ENCODE measurements around the gene CHRNA10. TPM values are rescaled to one million over a fixed set of nuclear protein-coding genes. Genes with fewer than 3 reads are reported as not detected.

Gene CHRNA10
- total RNA-seq, 2 experiments from 2014 or later: 2.6 to 3.3 TPM

- Histone ChIP-seq H4K20me1 (ENCODE audit: insufficient read depth, low read length) (no peaks in the 10 kb centered on the region), H3K27ac (ENCODE audit: low read depth, low read length, poor library complexity, severe bottlenecking) (no peak overlapping the region), H3K36me3 (ENCODE audit: insufficient read depth, low read length) (no peaks in the 10 kb centered on the region), H3K79me2 (ENCODE audit: insufficient read depth, low read depth, low read length) (no peaks in the 10 kb centered on the region), H3K4me3 (ENCODE audit: low read depth, low read length, poor library complexity, severe bottlenecking) (no peak overlapping the region), H3K4me2 (ENCODE audit: low read length) (no peak overlapping the region), H3K4me1 (ENCODE audit: insufficient read depth, low read length, poor library complexity, severe bottlenecking) (no peaks in the 10 kb centered on the region), H2AFZ (ENCODE audit: low read length) (no peak overlapping the region), H3K9me3 (ENCODE audit: low read length) (no peaks in the 10 kb centered on the region), H3K9me2 (ENCODE audit: insufficient read depth, low read length) (no peaks in the 10 kb centered on the region)
- no peak for TF ChIP-seq CTCF (conservative IDR thresholded peaks at IDR 0.05; ENCODE audit: low read length)
- TF ChIP-seq EZH2phosphoT487 (IDR thresholded peaks at IDR 0.05; ENCODE audit: borderline replicate concordance, low read depth, low read length): no peak
- ChIA-PET POLR2A (no interaction called here), CTCF (ENCODE audit: unreplicated experiment) (no interaction called here)
- intact Hi-C loops (cut with micrococcal nuclease; ENCODE audit: unreplicated experiment): no loop called here
- BruUV-seq (replicated peaks): no TSS peak
- DNase-seq (ENCODE audit: low spot score): no peak
These were observed 54.3 kb downstream of the CHRNA10 start for GRCh38 chr11:3616721-3617460.

- Histone ChIP-seq H3K4me3 (ENCODE audit: low read depth, low read length, poor library complexity, severe bottlenecking) (no peak overlapping the region), H3K36me3 (ENCODE audit: insufficient read depth, low read length) (no peaks in the 10 kb centered on the region), H4K20me1 (ENCODE audit: insufficient read depth, low read length) (no peaks in the 10 kb centered on the region), H2AFZ (ENCODE audit: low read length) (no peak overlapping the region), H3K4me2 (ENCODE audit: low read length) (no peak overlapping the region), H3K79me2 (ENCODE audit: insufficient read depth, low read depth, low read length) (no peaks in the 10 kb centered on the region), H3K27ac (ENCODE audit: low read depth, low read length, poor library complexity, severe bottlenecking) (no peak overlapping the region), H3K9me3 (ENCODE audit: low read length) (no peaks in the 10 kb centered on the region), H3K9me2 (ENCODE audit: insufficient read depth, low read length) (no peaks in the 10 kb centered on the region), H3K4me1 (ENCODE audit: insufficient read depth, low read length, poor library complexity, severe bottlenecking) (no peaks in the 10 kb centered on the region)
- ChIA-PET CTCF (ENCODE audit: unreplicated experiment) (no interaction called here), POLR2A (no interaction called here)
- no peak for TF ChIP-seq CTCF (conservative IDR thresholded peaks at IDR 0.05; ENCODE audit: low read length)
- TF ChIP-seq EZH2phosphoT487 (IDR thresholded peaks at IDR 0.05; ENCODE audit: borderline replicate concordance, low read depth, low read length): no peak
- BruUV-seq (replicated peaks): no TSS peak
- DNase-seq (ENCODE audit: low spot score): no peak
- intact Hi-C loops (cut with micrococcal nuclease; ENCODE audit: unreplicated experiment): no loop called here
These were observed 55.2 kb downstream of the CHRNA10 start for GRCh38 chr11:3615998-3616397.

Small RNA genes within 50 kb of the gene (small RNA-seq; reads per million reads assigned to genes)
- not detected for gene RF00019
- gene RNU6-1143P: not detected

Other genes with a start within 250 kb of the CHRNA10 start
- gene ART5, start 29.4 kb downstream of the CHRNA10 start, total RNA-seq (2014; rRNA removed; shearing (Covaris generic)): not detected in 2 replicates
- gene ART5, start 29.4 kb downstream of the CHRNA10 start, total RNA-seq (2022): not detected in 2 replicates
- not detected in 2 replicates for gene ART1, start 26.3 kb downstream of the CHRNA10 start, total RNA-seq (2014; rRNA removed; shearing (Covaris generic))
- gene ART1, start 26.3 kb downstream of the CHRNA10 start, total RNA-seq (2022): not detected in 2 replicates
- 83.9 and 102 TPM in 2 replicates for gene NUP98, start 126.2 kb upstream of the CHRNA10 start, total RNA-seq (2014; rRNA removed; shearing (Covaris generic))
- gene NUP98, start 126.2 kb upstream of the CHRNA10 start, total RNA-seq (2022): 112 and 115 TPM in 2 replicates
- gene PGAP2, start 137.2 kb upstream of the CHRNA10 start, total RNA-seq (2014; rRNA removed; shearing (Covaris generic)): 15.1 and 23.9 TPM in 2 replicates
- gene PGAP2, start 137.2 kb upstream of the CHRNA10 start, total RNA-seq (2022): 44.0 and 47.9 TPM in 2 replicates
- 20.9 and 26.2 TPM in 2 replicates for gene RHOG, start 169.6 kb upstream of the CHRNA10 start, total RNA-seq (2014; rRNA removed; shearing (Covaris generic))
- gene RHOG, start 169.6 kb upstream of the CHRNA10 start, total RNA-seq (2022): 54.8 and 57.8 TPM in 2 replicates
- gene STIM1, start 184.3 kb upstream of the CHRNA10 start, total RNA-seq (2014; rRNA removed; shearing (Covaris generic)): 20.9 and 21.0 TPM in 2 replicates
- gene STIM1, start 184.3 kb upstream of the CHRNA10 start, total RNA-seq (2022): 49.1 and 55.4 TPM in 2 replicates

All from OCI-LY7 (cell line).